Measurements from ENCODE around the gene THNSL1.
"Not testable (repeated sequence)": the region's sequence is repeated elsewhere in the genome, so short reads cannot be mapped to it uniquely, and the experiment has no call there.

The THNSL1 gene

GRCh38 chr10:24995072-24995471, 21.3 kb upstream of the THNSL1 start:
- DNase-seq (ENCODE audit: low spot score): no peak

GRCh38 chr10:24998044-24998443, 18.4 kb upstream of the THNSL1 start:
- DNase-seq (ENCODE audit: low spot score): no peak

GRCh38 chr10:25011591-25011990, 4.8 kb upstream of the THNSL1 start:
- not testable (repeated sequence) for DNase-seq (ENCODE audit: low spot score)

GRCh38 chr10:25014579-25014978, 1.8 kb upstream of the THNSL1 start:
- no peak for DNase-seq (ENCODE audit: low spot score)

- peak; percentile 92 for DNase-seq (ENCODE audit: low spot score)
Measured at GRCh38 chr10:25015828-25016375, 510 bp upstream of the THNSL1 start, which contains the start of gene ENKUR. Gene ENKUR, minus strand, starts transcription at chr10:25016158. Its CDS starts 222 bp downstream, at chr10:25015936.

- no peak for DNase-seq (ENCODE audit: low spot score)
Measured at GRCh38 chr10:25017154-25017590, 760 bp downstream of the THNSL1 start.

- peak; percentile 1 for DNase-seq (ENCODE audit: low spot score)
Measured at GRCh38 chr10:25017661-25018060, 1.2 kb downstream of the THNSL1 start.

- no peak for DNase-seq (ENCODE audit: low spot score)
Measured at GRCh38 chr10:25018703-25019102, 2.3 kb downstream of the THNSL1 start.

GRCh38 chr10:25023278-25023677, 6.9 kb downstream of the THNSL1 start:
- no peak for DNase-seq (ENCODE audit: low spot score)

GRCh38 chr10:25024528-25024927, 8.1 kb downstream of the THNSL1 start:
- DNase-seq (ENCODE audit: low spot score): no peak

- no peak for DNase-seq (ENCODE audit: low spot score)
Measured at GRCh38 chr10:25026463-25026862, 10.1 kb downstream of the THNSL1 start.

- DNase-seq (ENCODE audit: low spot score): no peak
Measured at GRCh38 chr10:25028711-25029110, 12.3 kb downstream of the THNSL1 start.

- no peak for DNase-seq (ENCODE audit: low spot score)
Measured at GRCh38 chr10:25029519-25029918, 13.1 kb downstream of the THNSL1 start.

- no peak for DNase-seq (ENCODE audit: low spot score)
Measured at GRCh38 chr10:25036381-25036780, 20.0 kb downstream of the THNSL1 start.

- DNase-seq (ENCODE audit: low spot score): peak; percentile 4
Measured at GRCh38 chr10:25038325-25038724, 21.9 kb downstream of the THNSL1 start.

- no peak for DNase-seq (ENCODE audit: low spot score)
Measured at GRCh38 chr10:25039531-25039930, 23.1 kb downstream of the THNSL1 start.

GRCh38 chr10:25046641-25047040, 30.2 kb downstream of the THNSL1 start:
- DNase-seq (ENCODE audit: low spot score): no peak

GRCh38 chr10:25047088-25047487, 30.7 kb downstream of the THNSL1 start:
- no peak for DNase-seq (ENCODE audit: low spot score)

GRCh38 chr10:25047591-25048301, 31.3 kb downstream of the THNSL1 start:
- no peak for DNase-seq (ENCODE audit: low spot score)

- no peak for DNase-seq (ENCODE audit: low spot score)
Measured at GRCh38 chr10:25048450-25048849, 32.0 kb downstream of the THNSL1 start.

GRCh38 chr10:25049966-25050365, 33.6 kb downstream of the THNSL1 start:
- DNase-seq (ENCODE audit: low spot score): no peak

GRCh38 chr10:25050402-25050801, 34.0 kb downstream of the THNSL1 start:
- DNase-seq (ENCODE audit: low spot score): no peak

GRCh38 chr10:25052012-25052411, 35.6 kb downstream of the THNSL1 start:
- no peak for DNase-seq (ENCODE audit: low spot score)

Data from SK-N-DZ (cell line).